GM19455 (cell line): Measurements from ENCODE around the gene F2RL1.
"Not testable (repeated sequence)": the region's sequence is repeated elsewhere in the genome, so short reads cannot be mapped to it uniquely, and the experiment has no call there.

Experiments
- ATAC-seq: cut with Tn5 transposase; IDR thresholded peaks from one replicate; pipeline ENCODE4 v1.9.1; 2021; ENCODE audit not compliant: unreplicated experiment

Gene F2RL1

GRCh38 chr5:76818844-76819831, at the start of gene F2RL1:
Gene F2RL1 (plus strand): TSS chr5:76819030. CDS start chr5:76819183, 153 bp downstream.
- no peak for ATAC-seq

GRCh38 chr5:76771041-76771440, 47.8 kb upstream of the F2RL1 start:
- ATAC-seq = not testable (repeated sequence)

GRCh38 chr5:76771705-76772405, 47.0 kb upstream of the F2RL1 start:
- ATAC-seq = no peak

GRCh38 chr5:76775921-76776320, 42.9 kb upstream of the F2RL1 start:
- ATAC-seq = no peak

GRCh38 chr5:76776391-76776790, 42.4 kb upstream of the F2RL1 start:
- ATAC-seq = no peak

- ATAC-seq = not testable (repeated sequence)
These were observed 38.2 kb upstream of the F2RL1 start for GRCh38 chr5:76780616-76781015.

GRCh38 chr5:76781775-76782174, 37.1 kb upstream of the F2RL1 start:
- no peak for ATAC-seq

- no peak for ATAC-seq
These were observed 36.4 kb upstream of the F2RL1 start for GRCh38 chr5:76782444-76782843.

GRCh38 chr5:76787237-76787636, 31.6 kb upstream of the F2RL1 start:
- ATAC-seq = no peak

- ATAC-seq = no peak
These were observed 30.5 kb upstream of the F2RL1 start for GRCh38 chr5:76788362-76788761.

GRCh38 chr5:76789275-76789674, 29.6 kb upstream of the F2RL1 start:
- not testable (repeated sequence) for ATAC-seq

- no peak for ATAC-seq
These were observed 28.7 kb upstream of the F2RL1 start for GRCh38 chr5:76789991-76790581.

- ATAC-seq = no peak
These were observed 28.1 kb upstream of the F2RL1 start for GRCh38 chr5:76790632-76791290.

- ATAC-seq = no peak
These were observed 27.4 kb upstream of the F2RL1 start for GRCh38 chr5:76791461-76791860.

GRCh38 chr5:76794871-76795270, 24.0 kb upstream of the F2RL1 start:
- ATAC-seq = no peak

GRCh38 chr5:76799588-76799987, 19.2 kb upstream of the F2RL1 start:
- ATAC-seq = no peak

GRCh38 chr5:76800579-76800978, 18.3 kb upstream of the F2RL1 start:
- ATAC-seq = no peak

GRCh38 chr5:76801159-76801802, 17.5 kb upstream of the F2RL1 start:
- ATAC-seq = no peak

GRCh38 chr5:76801803-76802195, 17.0 kb upstream of the F2RL1 start:
- no peak for ATAC-seq

GRCh38 chr5:76804266-76804665, 14.6 kb upstream of the F2RL1 start:
- ATAC-seq = no peak
